ENCODE measurements around the gene TMC8.
"Not testable (repeated sequence)": the region's sequence is repeated elsewhere in the genome, so short reads cannot be mapped to it uniquely, and the experiment has no call there.

The TMC8 gene

GRCh38 chr17:78154903-78155811, 24.6 kb downstream of the TMC8 start:
- no peak for DNase-seq (ENCODE audit: low read depth in 2 of 2)

- peak; percentile 64 to 75 for DNase-seq (ENCODE audit: low read depth in 2 of 2)
Observed at GRCh38 chr17:78159575-78160158, 29.1 kb downstream of the TMC8 start.

- DNase-seq (ENCODE audit: low read depth in 2 of 2): no peak
Observed at GRCh38 chr17:78163881-78164747, 33.5 kb downstream of the TMC8 start.

GRCh38 chr17:78164748-78165607, 34.4 kb downstream of the TMC8 start:
- no peak for DNase-seq (ENCODE audit: low read depth in 2 of 2)

GRCh38 chr17:78166416-78166815, 35.8 kb downstream of the TMC8 start:
- no peak for DNase-seq (ENCODE audit: low read depth in 2 of 2)

- no peak for DNase-seq (ENCODE audit: low read depth in 2 of 2)
Observed at GRCh38 chr17:78168242-78168902, 37.8 kb downstream of the TMC8 start, which contains the start of gene SYNGR2. Gene SYNGR2, plus strand, starts transcription at chr17:78168581. Its CDS starts 36 bp downstream, at chr17:78168617.

- no peak for DNase-seq (ENCODE audit: low read depth in 2 of 2)
Observed at GRCh38 chr17:78168903-78169793, 38.6 kb downstream of the TMC8 start.

GRCh38 chr17:78170692-78171590, 40.4 kb downstream of the TMC8 start:
- no peak for DNase-seq (ENCODE audit: low read depth in 2 of 2)

- DNase-seq (ENCODE audit: low read depth in 2 of 2): not testable (repeated sequence)
Observed at GRCh38 chr17:78171591-78172248, 41.1 kb downstream of the TMC8 start.

- DNase-seq (ENCODE audit: low read depth in 2 of 2): no peak
Observed at GRCh38 chr17:78172249-78173051, 41.9 kb downstream of the TMC8 start.

- no peak for DNase-seq (ENCODE audit: low read depth in 2 of 2)
Observed at GRCh38 chr17:78173097-78173715, 42.6 kb downstream of the TMC8 start.

GRCh38 chr17:78174346-78174869, 43.8 kb downstream of the TMC8 start:
- DNase-seq (ENCODE audit: low read depth in 2 of 2): no peak

GRCh38 chr17:78174870-78175642, 44.5 kb downstream of the TMC8 start:
- no peak for DNase-seq (ENCODE audit: low read depth in 2 of 2)

- DNase-seq (ENCODE audit: low read depth in 2 of 2): no peak
Observed at GRCh38 chr17:78175643-78175981, 45.0 kb downstream of the TMC8 start.

- no peak for DNase-seq (ENCODE audit: low read depth in 2 of 2)
Observed at GRCh38 chr17:78176548-78177025, 46.0 kb downstream of the TMC8 start.

GRCh38 chr17:78179372-78179771, 48.8 kb downstream of the TMC8 start:
- DNase-seq (ENCODE audit: low read depth in 2 of 2): no peak

Measured in fibroblast of skin of left biceps (primary cell).